ENCODE data around the gene HSPA1L.

GRCh38 chr6:31775633-31776484, 39.2 kb downstream of the HSPA1L start:
- TF ChIP-seq CTCF (conservative IDR thresholded peaks at IDR 0.05; ENCODE audit: low read depth in 2 of 2) = no peak
- no peak for TF ChIP-seq JUNB (IDR thresholded peaks at IDR 0.05; ENCODE audit: unreplicated experiment)

All from GM23338 (cell line).